Kidney epithelial cell (primary cell): ENCODE results near the gene CIDEA. TPM values are rescaled to one million over a fixed set of nuclear protein-coding genes. Genes with fewer than 3 reads are reported as not detected.

ENCODE experiments used
- DNase-seq: peaks from one replicate; pipeline ENCODE4 v3.0.0-alpha.2; 2010; ENCODE audit warnings: low read depth
- H3K27me3 ChIP-seq: 2 replicates; pipeline ENCODE4 v1.6.0; 2011; ENCODE audit warnings: low read length; ENCODE audit not compliant: control insufficient read depth, insufficient read depth
- H3K36me3 ChIP-seq: 2 replicates; pipeline ENCODE4 v1.5.1; 2011; ENCODE audit warnings: low read length; ENCODE audit not compliant: control insufficient read depth, insufficient read depth
- H3K4me3 ChIP-seq: 2 replicates; pipeline ENCODE4 v1.5.1; 2011; ENCODE audit warnings: low read depth, mild to moderate bottlenecking, control low read depth, low read length
- CTCF ChIP-seq: IDR thresholded peaks from 2 replicates; pipeline ENCODE4 v1.5.1; 2011; ENCODE audit warnings: mild to moderate bottlenecking, moderate library complexity, low read length, control low read depth, inconsistent platforms; ENCODE audit not compliant: insufficient read depth, poor library complexity, severe bottlenecking
- total RNA-seq: library from RNA; depleted of rRNA; stranded (reverse); fragments of >200 nt; gene quantifications from 2 replicates; pipeline ENCODE4 v1.2.3, GENCODE V29; 2015

Gene CIDEA
- total RNA-seq, 1 donor from 2014 or later: 7.1 TPM

- H3K27me3 ChIP-seq: no peaks in the 10 kb centered on the region
- no peak for DNase-seq
- H3K4me3 ChIP-seq: no peak overlapping the region
- H3K36me3 ChIP-seq: no peaks in the 10 kb centered on the region
- TF ChIP-seq CTCF: no peak
Observed at GRCh38 chr18:12274793-12275192, 20.6 kb downstream of the CIDEA start.

DNA sequence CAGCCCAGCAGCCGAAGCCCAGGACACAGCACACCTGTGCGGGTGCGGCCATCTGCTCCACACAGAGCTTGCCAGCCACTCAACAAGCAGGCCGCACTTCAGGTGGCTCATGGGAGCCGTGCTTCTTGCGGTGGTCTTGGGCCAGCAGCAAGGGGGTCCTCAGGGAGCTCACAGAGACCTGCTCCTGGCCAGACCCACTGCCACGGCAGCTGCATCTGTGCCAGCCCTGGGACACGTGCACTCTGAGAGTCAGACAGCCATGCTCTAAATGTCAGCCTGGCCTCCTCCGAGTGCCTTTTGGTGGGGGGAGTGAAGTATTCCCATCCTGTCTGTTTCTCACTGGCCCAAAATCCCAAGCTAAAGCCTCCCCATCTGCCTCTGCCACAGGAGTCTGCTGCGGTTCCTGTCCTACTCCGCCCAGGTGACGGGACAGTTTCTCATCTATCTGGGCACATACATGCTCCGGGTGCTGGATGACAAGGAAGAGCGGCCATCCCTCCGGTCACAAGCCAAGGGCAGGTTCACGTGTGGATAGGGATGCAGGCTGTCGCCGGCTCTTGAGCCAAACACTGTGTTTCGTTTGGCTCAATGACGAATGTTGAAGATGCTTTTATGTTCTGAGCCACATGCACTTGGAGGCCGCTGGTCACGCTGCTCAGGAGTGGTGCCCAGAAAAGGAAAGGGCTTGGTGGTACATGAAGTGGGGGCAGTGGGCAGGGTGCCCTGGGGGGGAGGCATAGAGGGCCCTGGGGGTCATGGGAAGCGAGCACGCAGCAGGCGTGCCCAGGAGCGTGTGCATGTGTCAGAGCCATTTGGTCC is 22.8 kb downstream of the CIDEA start:
- Histone ChIP-seq H3K27me3 (no peaks in the 10 kb centered on the region), H3K4me3 (no peak overlapping the region), H3K36me3 (no peaks in the 10 kb centered on the region)
- no peak for TF ChIP-seq CTCF
- DNase-seq: no peak

- DNase-seq: no peak
Observed at GRCh38 chr18:12278215-12278671, 24.1 kb downstream of the CIDEA start.

GRCh38 chr18:12278741-12279682 is 24.9 kb downstream of the CIDEA start:
- H3K27me3 ChIP-seq: no peaks in the 10 kb centered on the region
- TF ChIP-seq CTCF: no peak
- H3K36me3 ChIP-seq: no peaks in the 10 kb centered on the region
- peak; percentile 82 for DNase-seq
- H3K4me3 ChIP-seq: no peak overlapping the region

More at GRCh38 chr18:12278215-12278671, 24.1 kb downstream of the CIDEA start:
- Histone ChIP-seq H3K27me3 (no peaks in the 10 kb centered on the region), H3K4me3 (no peak overlapping the region), H3K36me3 (no peaks in the 10 kb centered on the region)
- peak; percentile 42 for TF ChIP-seq CTCF

GRCh38 chr18:12279781-12280531 is 25.8 kb downstream of the CIDEA start:
- TF ChIP-seq CTCF: no peak
- Histone ChIP-seq H3K36me3 (no peaks in the 10 kb centered on the region), H3K27me3 (no peaks in the 10 kb centered on the region), H3K4me3 (no peak overlapping the region)
- no peak for DNase-seq
